PC-3 (cell line): Measurements from ENCODE around the gene SLC35F3.

Experiments
- EZH2 ChIP-seq: fragments of 300-600 bp; sonication (generic); IDR thresholded peaks from one replicate; pipeline ENCODE4 v1.6.1; 2017; ENCODE audit warnings: antibody characterized with exemption, mild to moderate bottlenecking, low read length; ENCODE audit not compliant: unreplicated experiment
- EZH2phosphoT487 ChIP-seq: fragments of 300-600 bp; sonication (generic); IDR thresholded peaks from 2 replicates; pipeline ENCODE4 v1.6.1; 2018; ENCODE audit warnings: mild to moderate bottlenecking, antibody characterized with exemption, low read length, borderline replicate concordance
- TF ChIP-seq, protein P1 (sequence below): fragments of 300-600 bp; sonication (generic); conservative IDR thresholded peaks from 2 replicates; pipeline ENCODE4 v1.5.1; 2017; ENCODE audit warnings: antibody characterized with exemption, low read depth, mild to moderate bottlenecking, low read length

DNA sequence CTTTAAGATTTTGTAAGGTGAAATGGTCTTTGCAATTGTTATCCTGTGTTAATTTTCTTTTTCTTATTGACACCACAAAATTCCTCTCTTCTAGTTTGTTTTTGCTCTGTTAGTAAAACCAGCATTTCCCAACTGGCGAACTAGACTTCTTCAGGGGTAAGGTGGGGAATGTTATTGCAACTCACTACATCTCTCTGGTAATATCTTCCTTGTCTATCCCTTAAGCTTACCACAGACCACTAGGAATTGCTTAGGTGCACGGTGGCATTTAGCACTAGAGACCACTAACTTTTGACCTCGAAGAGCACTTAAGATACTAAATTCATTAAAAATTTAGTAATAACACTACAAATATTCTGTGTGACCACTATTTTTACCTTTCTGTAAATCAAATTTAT is 464.6 kb downstream of the SLC35F3 start:
- TF ChIP-seq, protein P1, sequence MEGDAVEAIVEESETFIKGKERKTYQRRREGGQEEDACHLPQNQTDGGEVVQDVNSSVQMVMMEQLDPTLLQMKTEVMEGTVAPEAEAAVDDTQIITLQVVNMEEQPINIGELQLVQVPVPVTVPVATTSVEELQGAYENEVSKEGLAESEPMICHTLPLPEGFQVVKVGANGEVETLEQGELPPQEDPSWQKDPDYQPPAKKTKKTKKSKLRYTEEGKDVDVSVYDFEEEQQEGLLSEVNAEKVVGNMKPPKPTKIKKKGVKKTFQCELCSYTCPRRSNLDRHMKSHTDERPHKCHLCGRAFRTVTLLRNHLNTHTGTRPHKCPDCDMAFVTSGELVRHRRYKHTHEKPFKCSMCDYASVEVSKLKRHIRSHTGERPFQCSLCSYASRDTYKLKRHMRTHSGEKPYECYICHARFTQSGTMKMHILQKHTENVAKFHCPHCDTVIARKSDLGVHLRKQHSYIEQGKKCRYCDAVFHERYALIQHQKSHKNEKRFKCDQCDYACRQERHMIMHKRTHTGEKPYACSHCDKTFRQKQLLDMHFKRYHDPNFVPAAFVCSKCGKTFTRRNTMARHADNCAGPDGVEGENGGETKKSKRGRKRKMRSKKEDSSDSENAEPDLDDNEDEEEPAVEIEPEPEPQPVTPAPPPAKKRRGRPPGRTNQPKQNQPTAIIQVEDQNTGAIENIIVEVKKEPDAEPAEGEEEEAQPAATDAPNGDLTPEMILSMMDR = no peak
- TF ChIP-seq EZH2 = no peak
- no peak for TF ChIP-seq EZH2phosphoT487
